HK-2 (cell line): ENCODE measurements around the gene PHPT1.

Experiments used
- DNase-seq: peaks from one replicate; pipeline ENCODE4 v3.0.0-alpha.2; 2018; ENCODE audit not compliant: unreplicated experiment

The PHPT1 gene

GRCh38 chr9:136886610-136887597 lies 37.7 kb downstream of the PHPT1 start:
- peak; percentile 54 for DNase-seq

GRCh38 chr9:136888454-136888853 lies 39.2 kb downstream of the PHPT1 start:
- no peak for DNase-seq

- DNase-seq = no peak
Measured at GRCh38 chr9:136889858-136890257, 40.6 kb downstream of the PHPT1 start.

GRCh38 chr9:136890661-136891060 lies 41.5 kb downstream of the PHPT1 start:
- no peak for DNase-seq

- DNase-seq = no peak
Measured at GRCh38 chr9:136896027-136896426, 46.8 kb downstream of the PHPT1 start.

- DNase-seq = no peak
Measured at GRCh38 chr9:136898483-136899100, 49.4 kb downstream of the PHPT1 start.

- no peak for DNase-seq
Measured at GRCh38 chr9:136899196-136899595, 50.0 kb downstream of the PHPT1 start.

- no peak for DNase-seq
Measured at GRCh38 chr9:136900556-136900955, 51.3 kb downstream of the PHPT1 start.
